SU-DHL-6 (cell line): ENCODE data around the gene ROCK2.

Source experiments
- H2AFZ ChIP-seq: fragments of 200-600 bp; sonication (generic); 2 replicates; pipeline ENCODE4 v1.6.1; 2014; ENCODE audit warnings: low read depth, mild to moderate bottlenecking, moderate library complexity, mixed read lengths, antibody characterized with exemption, low read length; ENCODE audit not compliant: severe bottlenecking
- H3F3A ChIP-seq: fragments of 200-600 bp; shearing (Covaris generic); 2 replicates; pipeline ENCODE4 v1.6.0; 2016; ENCODE audit warnings: antibody characterized with exemption, mild to moderate bottlenecking; ENCODE audit not compliant: insufficient read depth
- H3K27ac ChIP-seq: fragments of 200-600 bp; sonication (generic); 2 replicates; pipeline ENCODE4 v1.5.1; 2016; ENCODE audit warnings: low read depth, mild to moderate bottlenecking, low read length, moderate library complexity, mixed read lengths
- H3K27me3 ChIP-seq: fragments of 200-600 bp; sonication (generic), shearing (Covaris generic); 2 replicates; pipeline ENCODE4 v1.6.0; 2014; ENCODE audit warnings: mild to moderate bottlenecking, low read length
- H3K36me3 ChIP-seq: fragments of 200-600 bp; sonication (generic); 2 replicates; pipeline ENCODE4 v1.6.1; 2014; ENCODE audit warnings: mild to moderate bottlenecking, low read length, mixed read lengths
- H3K4me2 ChIP-seq: fragments of 300-600, 200-600 bp; shearing (Covaris generic), sonication (generic); 2 replicates; pipeline ENCODE4 v1.6.0; 2014; ENCODE audit warnings: low read length, low read depth, mild to moderate bottlenecking; ENCODE audit not compliant: poor library complexity, severe bottlenecking
- H3K4me3 ChIP-seq: fragments of 200-600 bp; sonication (generic); 2 replicates; pipeline ENCODE4 v1.5.1; 2014; ENCODE audit warnings: antibody characterized with exemption, low read length, mild to moderate bottlenecking, mixed read lengths; ENCODE audit not compliant: insufficient read depth, poor library complexity, severe bottlenecking
- H3K79me2 ChIP-seq: fragments of 200-600 bp; sonication (generic); 2 replicates; pipeline ENCODE4 v1.6.1; 2014; ENCODE audit warnings: mild to moderate bottlenecking, low read length, moderate library complexity; ENCODE audit not compliant: insufficient read depth
- H3K9ac ChIP-seq: fragments of 200-600 bp; sonication (generic); 2 replicates; pipeline ENCODE4 v1.7.0; 2014; ENCODE audit warnings: mild to moderate bottlenecking, low read length
- H3K9me2 ChIP-seq: fragments of 200-600 bp; sonication (generic); replicated peaks from 2 replicates; pipeline ENCODE4 v1.6.1; 2014; ENCODE audit warnings: low read length; ENCODE audit not compliant: insufficient read depth
- H3K9me3 ChIP-seq: fragments of 200-600 bp; sonication (generic); 2 replicates; pipeline ENCODE4 v1.6.1; 2014; ENCODE audit warnings: low read length, mixed read lengths; ENCODE audit not compliant: insufficient read depth
- H4K20me1 ChIP-seq: fragments of 200-600 bp; sonication (generic); 2 replicates; pipeline ENCODE4 v1.6.1; 2014; ENCODE audit warnings: low read depth, mild to moderate bottlenecking, antibody characterized with exemption, low read length, moderate library complexity, mixed read lengths
- EZH2phosphoT487 ChIP-seq: fragments of 200-600 bp; sonication (generic), shearing (Covaris generic); conservative IDR thresholded peaks from 2 replicates; pipeline ENCODE4 v1.6.1; 2018; ENCODE audit warnings: mild to moderate bottlenecking, antibody characterized with exemption, low read length, moderate library complexity, mixed read lengths
- TF ChIP-seq, protein P1 (sequence below): fragments of 200-600 bp; sonication (generic); IDR thresholded peaks from one replicate; pipeline ENCODE4 v1.5.1; 2017; ENCODE audit warnings: antibody characterized with exemption, mild to moderate bottlenecking, low read length, moderate library complexity; ENCODE audit not compliant: insufficient read depth, poor library complexity, severe bottlenecking

Gene ROCK2

DNA sequence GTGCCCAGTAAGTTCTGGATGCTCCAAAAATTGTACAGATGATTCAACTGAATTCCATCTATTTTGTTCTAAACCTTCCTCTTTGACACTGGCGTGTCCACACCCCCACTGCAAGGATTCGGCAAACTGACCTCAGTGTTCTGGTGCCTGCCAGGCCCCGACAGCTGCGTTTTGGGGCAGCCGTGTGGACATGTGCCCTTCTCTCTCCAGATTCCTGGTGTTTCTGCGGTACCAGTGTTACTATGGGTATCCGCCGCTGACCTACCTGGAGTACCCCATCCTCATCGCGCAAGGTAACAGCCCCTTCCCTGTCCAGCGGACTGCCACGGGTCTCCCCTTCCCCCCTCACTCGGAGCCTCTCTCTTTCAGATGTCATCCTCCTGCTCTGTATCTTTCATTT, 184.2 kb downstream of the ROCK2 start:
- H3K4me3 ChIP-seq: no peak overlapping the region

DNA sequence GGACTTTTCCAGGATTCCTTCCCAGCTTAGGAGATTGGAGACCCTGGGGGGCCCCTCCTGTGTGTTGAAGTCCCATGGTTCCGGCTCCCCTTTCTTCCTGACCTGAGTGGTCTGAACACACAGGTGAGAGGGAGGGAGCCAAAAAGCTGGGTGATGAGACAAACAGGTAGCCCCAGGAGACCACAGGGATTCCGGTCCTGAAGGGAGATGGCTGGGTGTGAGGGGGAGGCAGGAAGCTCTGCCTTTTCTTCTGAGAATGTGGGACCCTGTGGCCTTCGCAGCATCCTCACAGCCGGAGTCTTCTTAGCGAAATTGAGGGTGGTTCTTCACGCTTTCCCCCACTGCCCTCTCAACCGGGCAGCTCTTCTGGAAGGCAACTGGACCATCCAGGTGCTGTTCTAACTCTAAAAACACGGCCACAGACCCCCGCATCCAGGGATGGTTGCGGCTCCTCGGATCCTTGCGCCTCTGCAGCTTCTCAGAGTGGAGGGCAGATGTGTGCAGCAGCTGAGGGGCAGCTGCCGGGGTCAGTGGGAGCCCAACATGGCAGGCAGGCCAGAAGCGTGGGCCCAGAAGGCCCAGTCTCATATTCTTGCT, 184.8 kb downstream of the ROCK2 start:
- Histone ChIP-seq H3K9me3 (no peaks in the 10 kb centered on the region), H3K4me3 (no peak overlapping the region), H3K9ac (no peak overlapping the region), H3K27ac (no peak overlapping the region), H3K9me2 (no peaks in the 10 kb centered on the region), H4K20me1 (no peaks in the 10 kb centered on the region), H3K4me2 (no peak overlapping the region), H2AFZ (no peak overlapping the region), H3K79me2 (no peaks in the 10 kb centered on the region), H3K27me3 (no peaks in the 10 kb centered on the region), H3K36me3 (no peaks in the 10 kb centered on the region), H3F3A (no peaks in the 10 kb centered on the region)
- TF ChIP-seq, protein P1, sequence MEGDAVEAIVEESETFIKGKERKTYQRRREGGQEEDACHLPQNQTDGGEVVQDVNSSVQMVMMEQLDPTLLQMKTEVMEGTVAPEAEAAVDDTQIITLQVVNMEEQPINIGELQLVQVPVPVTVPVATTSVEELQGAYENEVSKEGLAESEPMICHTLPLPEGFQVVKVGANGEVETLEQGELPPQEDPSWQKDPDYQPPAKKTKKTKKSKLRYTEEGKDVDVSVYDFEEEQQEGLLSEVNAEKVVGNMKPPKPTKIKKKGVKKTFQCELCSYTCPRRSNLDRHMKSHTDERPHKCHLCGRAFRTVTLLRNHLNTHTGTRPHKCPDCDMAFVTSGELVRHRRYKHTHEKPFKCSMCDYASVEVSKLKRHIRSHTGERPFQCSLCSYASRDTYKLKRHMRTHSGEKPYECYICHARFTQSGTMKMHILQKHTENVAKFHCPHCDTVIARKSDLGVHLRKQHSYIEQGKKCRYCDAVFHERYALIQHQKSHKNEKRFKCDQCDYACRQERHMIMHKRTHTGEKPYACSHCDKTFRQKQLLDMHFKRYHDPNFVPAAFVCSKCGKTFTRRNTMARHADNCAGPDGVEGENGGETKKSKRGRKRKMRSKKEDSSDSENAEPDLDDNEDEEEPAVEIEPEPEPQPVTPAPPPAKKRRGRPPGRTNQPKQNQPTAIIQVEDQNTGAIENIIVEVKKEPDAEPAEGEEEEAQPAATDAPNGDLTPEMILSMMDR: no peak
- no peak for TF ChIP-seq EZH2phosphoT487

More for the DNA sequence above, 184.2 kb downstream of the ROCK2 start:
- no peak overlapping the region for H3K4me2 ChIP-seq
- H3K27ac ChIP-seq: no peak overlapping the region
- no peaks in the 10 kb centered on the region for H3K36me3 ChIP-seq
- H3K27me3 ChIP-seq: no peaks in the 10 kb centered on the region
- H3K9ac ChIP-seq: no peak overlapping the region
- no peak overlapping the region for H2AFZ ChIP-seq
- H3K9me2 ChIP-seq: no peaks in the 10 kb centered on the region
- no peaks in the 10 kb centered on the region for H3K79me2 ChIP-seq
- H3K9me3 ChIP-seq: no peaks in the 10 kb centered on the region
- TF ChIP-seq, protein P1: no peak
- no peak for TF ChIP-seq EZH2phosphoT487
- no peaks in the 10 kb centered on the region for H4K20me1 ChIP-seq
- no peaks in the 10 kb centered on the region for H3F3A ChIP-seq

DNA sequence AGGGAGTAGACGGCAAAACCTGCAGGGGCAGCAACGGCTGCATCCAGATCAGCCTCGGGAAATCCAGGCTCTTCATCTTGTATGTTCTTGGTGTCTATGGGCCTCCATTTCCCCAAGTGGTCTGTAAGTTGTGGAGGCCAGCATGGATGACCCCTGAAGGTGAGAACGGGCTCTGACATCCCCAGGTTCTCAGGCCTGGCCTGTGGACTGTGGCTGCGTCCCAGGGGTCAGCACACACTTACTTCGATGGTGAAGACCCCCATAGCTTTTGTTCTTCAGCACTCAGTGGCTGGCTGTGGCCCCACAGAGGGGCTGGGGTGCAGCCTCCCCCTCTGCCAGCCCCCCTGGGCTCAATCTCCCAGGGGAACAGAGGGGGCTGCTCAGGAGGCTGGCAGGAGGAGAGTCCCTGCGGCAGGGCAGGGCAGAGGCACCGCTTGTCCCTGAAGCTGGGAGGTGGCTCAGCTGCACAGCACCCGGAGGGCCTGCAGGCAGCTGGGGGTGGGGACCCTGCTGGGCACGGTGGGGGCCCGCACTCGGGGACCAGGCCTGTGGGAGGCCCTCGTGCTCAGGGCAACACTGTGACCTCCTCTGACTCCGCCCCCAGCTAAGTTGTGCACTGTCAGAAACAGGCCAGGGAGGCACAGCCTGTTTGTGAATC, 185.4 kb downstream of the ROCK2 start:
- Histone ChIP-seq H3F3A (no peaks in the 10 kb centered on the region), H2AFZ (no peak overlapping the region), H3K4me2 (no peak overlapping the region), H4K20me1 (no peaks in the 10 kb centered on the region), H3K9me2 (no peaks in the 10 kb centered on the region), H3K9ac (no peak overlapping the region), H3K79me2 (no peaks in the 10 kb centered on the region), H3K27ac (no peak overlapping the region), H3K4me3 (no peak overlapping the region), H3K27me3 (no peaks in the 10 kb centered on the region), H3K36me3 (no peaks in the 10 kb centered on the region), H3K9me3 (no peaks in the 10 kb centered on the region)
- TF ChIP-seq EZH2phosphoT487: no peak
- TF ChIP-seq, protein P1: no peak
